ENCODE results near the gene SCYGR6.
"Not testable (repeated sequence)": the region's sequence is repeated elsewhere in the genome, so short reads cannot be mapped to it uniquely, and the experiment has no call there.

The SCYGR6 gene, protein sequence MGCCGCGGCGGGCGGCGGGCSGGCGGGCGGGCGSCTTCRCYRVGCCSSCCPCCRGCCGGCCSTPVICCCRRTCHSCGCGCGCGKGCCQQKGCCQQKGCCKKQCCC

DNA sequence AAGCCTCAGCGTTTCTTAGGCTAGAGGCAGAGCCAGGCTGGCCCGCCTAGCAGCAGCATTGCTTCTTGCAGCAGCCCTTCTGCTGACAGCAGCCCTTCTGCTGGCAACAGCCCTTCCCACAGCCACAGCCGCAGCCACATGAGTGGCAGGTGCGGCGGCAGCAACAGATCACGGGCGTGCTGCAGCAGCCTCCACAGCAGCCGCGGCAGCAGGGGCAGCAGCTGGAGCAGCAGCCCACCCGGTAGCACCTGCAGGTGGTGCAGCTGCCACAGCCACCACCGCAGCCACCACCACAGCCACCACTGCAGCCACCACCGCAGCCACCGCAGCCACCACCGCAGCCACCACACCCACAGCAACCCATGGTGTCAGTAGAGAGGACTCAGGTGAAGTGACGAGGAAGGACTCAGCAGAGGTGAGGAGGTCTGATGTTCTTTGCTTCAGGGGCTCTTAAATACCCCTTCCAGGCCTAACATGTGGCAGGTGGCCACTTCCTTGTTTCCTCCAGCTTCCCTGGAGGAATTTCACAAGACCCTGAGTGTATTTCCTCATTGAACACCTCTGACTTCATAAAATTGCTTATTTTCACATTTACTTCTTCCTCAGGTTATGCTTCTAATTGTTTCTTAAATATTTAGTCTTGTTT is at the start of gene SCYGR6:
TSS of gene SCYGR6 (minus strand) at position 364 of the 646 bp plus-strand sequence. CDS start at position 364, 0 bp downstream.
- no peak for DNase-seq

DNA sequence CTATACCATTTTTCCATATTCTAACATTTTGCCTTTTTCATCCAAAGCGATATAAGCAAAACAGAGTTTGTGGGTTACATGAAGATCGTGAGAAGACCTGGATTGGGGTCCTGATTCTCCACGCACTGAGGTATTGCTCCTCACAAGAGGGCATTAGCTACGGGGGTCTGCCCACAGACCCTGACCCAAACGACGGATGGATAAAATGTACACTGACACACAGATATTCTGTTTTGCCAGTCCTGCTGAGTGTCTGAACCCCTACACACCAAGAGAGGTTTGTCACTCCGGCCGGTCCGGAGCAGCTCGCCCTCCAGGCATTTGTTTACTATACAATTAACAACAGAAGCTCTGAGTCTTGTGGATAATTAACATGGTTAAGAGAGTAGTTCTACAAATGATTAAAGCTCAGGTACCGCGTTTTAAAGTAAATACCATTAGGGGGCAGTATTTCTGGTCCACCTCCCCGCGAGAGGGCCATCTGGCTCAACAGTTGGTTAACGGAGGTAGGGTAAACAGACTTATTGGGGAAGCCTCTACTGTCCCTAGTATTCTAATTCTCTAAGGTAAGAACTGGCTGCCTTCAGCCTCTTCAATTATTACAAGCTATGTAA is 49.6 kb upstream of the SCYGR6 start:
- no peak for DNase-seq

DNA sequence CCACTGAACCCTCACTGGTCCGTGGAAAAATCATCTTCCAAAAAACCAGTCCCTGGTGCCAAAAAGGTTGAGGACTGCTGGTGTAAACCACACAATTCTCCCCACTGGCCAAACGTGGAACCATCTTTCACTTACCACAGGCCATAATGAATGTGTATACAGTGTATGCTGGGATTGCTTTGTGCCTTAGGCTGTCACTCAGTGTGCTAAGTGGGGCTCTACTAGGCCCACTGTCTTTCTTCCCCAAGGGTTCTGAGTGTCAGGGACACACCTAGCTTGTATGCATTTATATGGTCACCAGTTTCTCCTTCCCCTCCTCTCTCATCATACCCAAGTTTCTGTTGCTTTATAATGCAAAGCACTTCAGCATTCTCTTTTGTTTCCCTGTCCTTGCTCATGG is 48.4 kb upstream of the SCYGR6 start:
- no peak for DNase-seq

DNA sequence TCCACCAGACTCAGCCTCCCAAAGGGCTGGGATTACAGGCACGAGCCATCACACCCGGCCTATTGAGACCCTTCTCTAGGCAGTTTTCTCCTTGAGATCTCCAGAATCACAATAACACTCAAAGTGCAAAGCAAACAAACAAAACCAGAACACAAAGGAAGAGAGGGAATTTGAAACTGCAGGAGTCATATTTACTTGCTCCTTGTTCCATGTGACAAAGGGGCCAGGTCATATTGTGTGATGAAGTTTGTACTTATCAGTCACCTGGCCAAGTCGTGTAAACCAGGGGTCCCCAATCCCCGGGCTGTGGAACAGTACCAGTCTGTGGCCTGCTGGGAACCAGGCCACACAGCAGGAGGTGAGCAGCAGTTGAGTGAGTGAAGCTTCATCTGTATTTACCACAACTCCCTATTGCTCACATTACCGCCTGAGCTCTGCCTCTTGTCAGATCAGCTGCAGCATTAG is 47.7 kb upstream of the SCYGR6 start:
- DNase-seq, result no peak

DNA sequence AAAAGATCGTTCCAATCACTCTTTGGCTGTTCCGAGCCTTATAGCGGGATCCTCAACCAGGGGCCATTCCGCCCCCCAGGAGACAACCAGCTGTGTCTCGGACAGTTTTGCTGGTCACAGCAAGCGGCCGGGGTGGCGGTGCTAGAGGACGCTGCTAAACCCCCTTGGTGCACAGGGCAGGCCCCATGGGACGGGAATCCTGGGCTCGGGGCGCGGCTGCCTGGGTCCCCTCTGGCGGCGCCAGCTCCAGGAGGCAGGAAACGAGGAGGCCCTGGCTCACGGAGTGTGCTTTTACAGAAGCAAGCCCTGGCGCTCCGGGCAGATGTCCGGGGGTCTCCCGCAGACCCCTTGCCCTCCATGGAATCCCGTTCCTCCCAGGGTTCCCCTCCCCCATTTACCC is 43.3 kb upstream of the SCYGR6 start:
- no peak for DNase-seq

DNA sequence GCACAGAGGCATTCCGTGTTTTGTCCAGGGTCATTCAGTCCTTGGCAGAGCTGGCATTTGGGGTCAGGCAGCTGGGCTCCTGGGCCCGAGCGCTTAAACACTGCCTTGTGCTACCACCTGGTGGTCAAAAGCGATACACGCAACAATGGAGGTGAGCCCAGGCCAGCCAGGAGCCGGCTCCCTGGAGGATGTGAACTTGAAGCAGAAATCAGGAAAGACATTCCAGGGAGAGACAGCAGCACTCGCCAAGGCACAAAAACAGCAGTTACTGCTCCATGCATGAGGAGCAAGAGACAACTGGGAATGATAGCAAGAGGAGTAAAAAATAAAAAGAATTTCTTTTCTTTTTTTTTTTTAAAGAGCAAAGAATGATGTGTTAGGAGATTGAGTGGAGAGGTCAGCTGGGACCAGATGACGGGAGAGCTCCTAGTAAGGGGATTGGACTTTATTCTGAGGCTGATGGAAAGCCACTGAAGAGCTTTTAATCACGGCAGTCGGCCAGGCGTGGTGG is 41.9 kb upstream of the SCYGR6 start:
- DNase-seq, result no peak

DNA sequence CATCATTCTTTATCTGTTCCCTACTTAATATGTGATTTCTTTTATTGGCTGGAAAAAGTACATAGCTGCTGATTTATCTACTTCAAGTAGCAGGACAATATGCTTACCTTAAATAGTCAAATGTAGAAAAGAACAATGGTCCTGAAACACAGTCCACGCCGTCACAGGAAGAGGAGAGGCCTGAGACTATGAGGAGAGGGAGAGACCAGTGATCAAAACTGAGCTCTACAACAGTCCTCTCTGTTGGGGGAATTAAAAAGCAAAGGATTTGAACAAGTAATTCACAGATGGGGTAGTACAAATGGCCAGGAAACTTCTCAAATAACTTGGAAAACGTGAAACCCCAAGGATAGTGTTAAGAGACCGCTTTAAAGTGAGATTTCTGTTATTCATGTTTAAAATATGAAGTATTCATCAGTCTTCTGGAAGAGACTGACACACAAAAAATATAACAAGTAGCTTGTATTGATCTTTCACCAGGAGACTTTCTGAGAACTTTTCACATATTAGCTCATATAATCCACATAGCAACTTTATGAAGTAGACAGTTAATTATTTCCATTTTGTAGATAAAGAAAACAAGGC is 41.3 kb upstream of the SCYGR6 start:
- DNase-seq, result no peak

DNA sequence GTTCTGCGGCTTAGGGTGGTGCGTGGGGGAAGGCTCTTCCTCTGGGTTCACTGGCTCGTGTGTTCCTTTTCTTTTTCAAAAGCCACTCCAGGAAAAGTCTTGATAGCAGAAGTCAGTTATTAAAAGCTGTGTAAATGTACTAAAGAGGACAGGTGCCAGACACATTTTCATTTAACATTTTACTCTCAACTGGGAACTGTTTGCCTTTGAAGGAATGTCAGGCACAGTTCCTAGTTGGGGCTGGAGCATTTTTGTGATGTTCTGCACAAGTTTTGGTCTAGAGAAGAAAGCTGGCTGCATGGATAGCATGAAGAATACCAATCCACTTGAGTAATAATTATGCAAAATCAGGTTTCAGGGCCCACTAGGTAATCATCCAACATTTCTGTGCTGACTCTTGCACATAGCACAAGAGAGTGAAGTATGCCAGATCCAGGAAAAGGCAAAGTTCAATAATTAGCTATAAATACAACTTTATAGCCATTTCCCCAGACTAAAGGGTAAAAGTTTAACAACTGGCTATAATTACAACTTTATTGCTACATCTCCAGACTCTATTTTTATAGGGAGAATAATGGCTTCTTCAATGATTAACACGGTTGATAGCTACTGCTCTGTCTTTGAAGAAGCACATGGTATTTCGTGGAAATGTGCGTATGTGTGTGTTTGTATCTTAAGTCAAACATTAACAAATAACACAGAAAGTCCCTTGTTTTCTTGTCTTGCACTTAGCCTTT is 37.4 kb upstream of the SCYGR6 start:
- DNase-seq, result no peak

DNA sequence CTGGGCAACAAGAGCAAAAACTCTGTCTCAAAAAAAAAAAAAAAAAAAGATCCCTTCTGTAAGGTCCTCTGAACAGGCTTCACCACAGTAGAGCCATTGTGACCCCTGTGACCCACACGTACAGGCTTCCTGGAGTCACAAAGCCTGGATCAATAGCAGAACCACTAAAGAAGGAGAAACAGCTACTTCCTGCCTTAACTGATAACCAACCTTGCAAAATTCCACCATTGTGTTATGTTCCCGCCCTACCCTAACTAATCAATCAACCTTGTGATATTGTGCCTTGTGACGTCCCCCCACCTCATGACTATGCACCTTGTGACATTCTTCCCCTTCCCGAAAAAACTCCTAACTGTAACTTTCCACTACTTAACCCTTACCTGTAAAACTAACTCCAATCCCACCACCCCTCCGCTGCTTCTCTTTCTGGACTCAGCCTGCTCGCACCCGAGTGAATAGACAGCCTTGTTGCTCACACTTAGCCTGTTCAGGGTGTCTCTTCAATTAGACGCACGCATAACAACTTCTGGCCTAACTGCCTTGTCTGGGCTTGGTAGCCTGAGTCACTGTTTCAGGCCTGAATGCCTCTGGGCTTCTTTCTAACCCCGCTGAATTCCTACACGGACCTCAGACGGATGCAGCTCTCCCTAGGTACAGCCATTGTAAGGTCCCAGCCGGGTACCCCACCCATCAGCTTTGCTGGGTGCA is 35.0 kb upstream of the SCYGR6 start:
- DNase-seq, result no peak

DNA sequence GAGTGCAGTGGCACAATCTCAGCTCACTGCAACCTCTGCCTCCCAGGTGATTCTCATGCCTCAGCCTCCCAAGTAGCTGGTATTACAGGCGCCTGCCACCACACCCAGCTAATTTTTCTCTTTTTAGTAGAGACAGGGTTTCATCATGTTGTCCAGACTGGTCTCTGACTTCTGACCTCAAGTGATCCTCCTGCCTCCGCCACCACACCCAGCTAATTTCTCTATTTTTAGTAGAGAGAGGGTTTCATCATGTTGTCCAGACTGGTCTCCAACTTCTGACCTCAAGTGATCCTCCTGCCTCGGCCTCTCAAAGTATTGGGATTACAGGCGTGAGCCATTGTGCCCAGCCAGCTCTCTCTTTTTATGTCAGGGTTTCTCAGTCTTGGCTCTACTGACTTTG is 31.7 kb upstream of the SCYGR6 start:
- DNase-seq, result not testable (repeated sequence)

DNA sequence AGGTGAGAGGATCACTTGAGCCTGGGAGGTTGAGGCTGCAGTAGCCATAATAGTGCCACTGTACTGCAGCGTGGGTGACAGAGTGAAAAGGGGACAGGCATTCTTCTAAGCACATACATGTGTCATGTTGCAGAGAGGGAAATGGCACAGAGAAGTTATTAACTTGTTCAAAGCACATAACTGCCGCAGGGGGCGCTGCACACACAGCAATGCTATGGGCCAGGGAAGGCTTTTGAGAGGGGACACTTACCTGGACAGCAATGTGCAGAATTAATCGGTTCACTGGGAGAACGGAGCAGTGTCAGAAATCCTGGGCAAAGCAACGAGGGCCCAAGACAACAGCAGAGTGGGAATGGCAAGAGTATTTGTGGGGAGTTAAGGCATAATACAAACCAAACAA is 23.5 kb upstream of the SCYGR6 start:
- no peak for DNase-seq

DNA sequence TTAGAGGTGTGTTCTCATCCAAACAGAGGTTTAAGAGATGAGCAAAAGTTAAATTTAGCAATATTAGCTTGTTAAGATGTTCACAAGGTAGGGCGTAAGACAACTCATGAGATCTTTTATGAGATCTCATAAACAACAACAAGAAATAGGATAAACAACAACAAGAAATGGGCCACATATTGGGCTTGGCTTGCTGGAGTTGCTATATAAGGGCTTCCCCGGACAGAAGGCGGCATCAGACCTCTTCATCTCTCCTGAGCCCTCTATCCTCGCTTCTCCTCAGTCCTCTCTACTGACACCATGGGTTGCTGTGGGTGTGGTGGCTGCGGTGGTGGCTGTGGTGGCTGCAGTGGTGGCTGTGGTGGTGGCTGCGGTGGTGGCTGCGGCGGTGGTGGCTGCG is 21.0 kb upstream of the SCYGR6 start, which contains the start of gene SCYGR8:
TSS of gene SCYGR8 (plus strand) at position 301 of the 400 bp plus-strand sequence. CDS start at position 301, 0 bp downstream.
- no peak for DNase-seq

DNA sequence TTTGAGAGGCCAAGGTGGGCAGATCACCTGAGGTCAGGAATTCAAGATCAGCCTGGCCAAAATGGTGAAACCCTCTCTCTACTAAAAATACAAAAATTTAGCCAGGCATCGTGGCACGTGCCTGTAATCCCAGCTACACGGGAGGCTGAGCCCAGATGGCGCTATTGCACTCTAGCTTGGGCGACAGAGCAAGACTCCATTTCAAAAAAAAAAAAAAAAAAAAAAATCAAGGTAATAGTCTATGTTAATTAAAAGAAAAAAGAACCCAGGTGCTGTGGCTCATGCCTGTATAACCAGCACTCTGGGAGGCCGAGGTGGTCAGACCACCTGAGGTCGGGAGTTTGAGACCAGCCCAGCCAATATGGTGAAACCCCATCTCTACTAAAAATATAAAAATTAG is 16.1 kb upstream of the SCYGR6 start:
- DNase-seq, result not testable (repeated sequence)

DNA sequence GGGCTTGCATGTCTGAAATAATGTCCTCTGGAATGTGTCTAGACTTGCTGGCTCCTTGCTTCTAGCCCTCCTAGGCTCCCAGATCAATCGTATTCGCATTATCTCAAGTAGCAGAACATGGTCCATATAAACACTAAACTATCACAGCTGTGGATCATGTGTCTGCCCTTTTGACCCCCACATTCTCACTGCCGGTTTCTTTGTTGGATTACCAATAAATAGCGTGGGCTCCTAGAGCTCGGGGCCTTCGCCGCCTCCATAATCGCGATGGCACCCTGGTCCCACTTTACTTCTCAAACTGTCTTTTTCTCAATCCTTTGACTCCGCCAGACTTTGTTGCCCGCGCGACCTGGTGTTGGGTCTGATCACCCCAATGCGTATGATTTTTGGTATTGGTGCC is 14.8 kb upstream of the SCYGR6 start:
- DNase-seq, result no peak

DNA sequence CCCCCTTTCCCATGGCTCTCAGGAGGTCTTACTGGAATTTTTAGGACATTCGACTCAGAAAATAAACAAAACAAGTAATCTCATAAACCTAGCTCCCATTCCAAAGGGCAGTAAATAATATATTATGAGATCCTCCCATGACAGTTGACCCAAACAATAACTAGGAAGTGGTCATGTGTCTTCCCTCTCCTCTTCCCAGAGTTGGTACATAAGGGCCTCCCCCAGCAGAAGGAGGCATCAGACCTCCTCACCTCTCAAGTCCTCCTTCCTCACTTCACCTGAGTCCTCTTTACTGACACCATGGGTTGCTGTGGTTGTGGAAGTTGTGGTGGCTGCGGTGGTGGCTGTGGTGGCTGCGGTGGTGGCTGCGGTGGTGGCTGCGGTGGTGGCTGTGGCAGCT is 3.5 kb upstream of the SCYGR6 start, which contains the start of gene SCYGR7:
TSS of gene SCYGR7 (plus strand) at position 301 of the 400 bp plus-strand sequence. CDS start at position 301, 0 bp downstream.
- no peak for DNase-seq

DNA sequence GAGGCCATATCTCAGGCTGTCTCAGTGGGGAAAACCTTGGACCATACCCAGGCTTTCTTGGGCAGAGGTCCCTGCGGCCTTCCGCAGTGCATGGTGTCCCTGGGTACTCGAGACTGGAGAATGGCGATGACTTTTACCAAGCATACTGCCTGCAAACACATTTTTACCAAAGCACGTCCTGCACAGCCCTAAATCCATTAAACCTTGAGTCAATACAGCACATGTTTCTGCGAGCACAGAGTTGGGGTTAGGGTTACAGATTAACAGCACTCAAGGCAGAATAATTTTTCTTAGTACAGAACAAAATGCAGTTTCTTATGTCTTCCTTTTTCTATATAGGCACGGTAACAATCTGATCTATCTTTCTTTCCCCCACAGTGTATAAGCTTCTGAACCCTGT is 1.7 kb downstream of the SCYGR6 start:
- DNase-seq, result not testable (repeated sequence)

DNA sequence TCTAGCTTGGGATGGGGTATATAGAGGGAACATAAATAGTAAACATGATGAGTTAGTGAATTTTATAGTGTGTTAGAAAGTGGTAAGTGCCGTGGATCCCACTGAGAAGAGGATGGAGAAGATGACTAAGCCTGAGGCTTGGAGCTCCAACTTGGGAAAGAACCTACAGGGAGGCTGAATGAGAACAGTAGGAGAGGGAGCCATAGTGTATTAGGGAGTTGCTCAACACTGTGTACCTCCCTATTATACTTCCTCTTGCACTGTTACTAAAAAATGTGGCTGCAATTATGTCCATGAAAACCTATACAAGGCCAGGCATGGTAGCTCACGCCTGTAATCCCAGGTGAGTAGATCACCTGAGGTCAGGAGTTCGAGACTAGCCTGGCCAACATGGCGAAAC is 3.9 kb downstream of the SCYGR6 start:
- no peak for DNase-seq

DNA sequence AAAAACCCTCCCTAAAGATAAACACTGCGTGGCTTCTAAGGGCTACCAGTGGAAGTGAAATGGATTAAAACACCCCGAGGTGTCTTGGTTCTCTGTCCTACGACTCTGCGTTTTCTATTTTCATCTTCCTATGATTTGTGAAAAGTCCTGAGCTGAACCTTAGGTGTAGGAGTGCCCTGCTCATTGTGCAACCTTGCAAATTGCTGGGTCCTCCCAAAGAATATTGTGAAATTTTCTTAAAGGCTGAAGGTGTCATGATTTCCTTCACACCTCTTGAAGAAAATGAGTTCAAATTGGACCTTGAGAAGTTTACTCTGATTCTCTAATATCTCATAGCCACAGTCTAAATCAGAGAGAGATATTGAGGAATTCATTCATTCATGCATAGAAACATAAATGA is 4.9 kb downstream of the SCYGR6 start:
- DNase-seq, result no peak

DNA sequence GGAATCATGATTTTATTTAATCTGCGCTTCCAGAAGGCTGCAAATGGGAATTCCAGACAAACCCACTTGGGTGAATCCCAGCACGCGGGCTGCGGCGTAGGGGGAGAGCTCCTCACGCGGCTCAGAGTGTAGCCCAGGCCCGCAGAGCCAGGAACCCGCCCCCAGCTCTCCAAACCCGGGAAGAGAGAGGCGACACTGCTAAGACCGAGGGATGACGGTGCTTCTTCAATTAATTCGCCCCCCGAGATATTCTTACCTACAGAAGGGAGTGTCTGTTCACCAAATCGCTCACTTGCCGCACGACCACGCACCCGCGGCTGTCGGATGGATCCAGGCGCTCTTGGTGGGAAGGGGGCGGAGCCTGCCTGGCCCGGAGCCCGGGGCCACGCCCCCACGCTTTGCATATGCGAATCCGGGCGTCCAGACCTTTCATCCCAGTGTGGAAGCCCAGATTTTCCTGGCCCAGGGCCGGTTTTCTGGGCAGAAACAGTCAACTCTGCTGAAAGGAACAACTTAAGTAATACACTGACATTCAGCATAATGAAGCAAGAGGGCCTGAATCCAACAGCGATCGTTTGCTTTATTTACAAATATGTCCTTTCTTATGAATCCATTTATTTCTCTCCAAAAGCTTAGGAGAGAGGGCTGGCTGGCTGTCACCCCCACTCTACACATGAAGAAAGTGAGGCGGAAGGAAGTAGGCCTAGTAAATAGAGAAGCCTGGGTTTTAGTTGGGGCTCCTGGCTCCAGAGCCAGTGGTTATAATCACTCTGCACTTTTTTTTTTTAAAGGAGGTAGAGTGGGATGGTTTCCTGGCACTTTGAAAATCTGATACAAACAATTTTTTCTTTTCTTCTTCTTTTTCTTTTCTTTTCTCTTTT is 6.6 kb downstream of the SCYGR6 start, which contains the start of gene SLC19A3:
TSS of gene SLC19A3 (minus strand) at position 342 of the 881 bp plus-strand sequence. CDS start 15,710 bp downstream, outside the sequence.
- peak; percentile 47 for DNase-seq

DNA sequence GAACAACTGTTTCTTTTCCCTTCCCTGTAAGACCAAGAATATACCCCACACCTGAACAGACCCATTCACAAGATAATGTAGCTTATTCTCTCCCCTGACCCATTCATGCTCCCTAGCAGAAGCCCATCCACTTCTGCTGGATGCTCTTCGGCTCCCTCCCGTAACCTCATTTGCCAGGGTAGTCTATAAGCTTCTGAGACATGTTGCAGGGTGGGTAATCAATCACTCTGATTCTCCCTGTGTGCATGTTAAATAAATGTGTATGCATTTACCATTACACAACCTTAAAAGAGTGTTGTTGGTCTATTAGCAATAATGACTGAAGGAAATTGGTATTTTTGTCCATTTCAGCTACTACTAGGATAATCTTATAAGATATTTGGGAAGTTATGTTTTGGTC is 8.1 kb downstream of the SCYGR6 start:
- no peak for DNase-seq

DNA sequence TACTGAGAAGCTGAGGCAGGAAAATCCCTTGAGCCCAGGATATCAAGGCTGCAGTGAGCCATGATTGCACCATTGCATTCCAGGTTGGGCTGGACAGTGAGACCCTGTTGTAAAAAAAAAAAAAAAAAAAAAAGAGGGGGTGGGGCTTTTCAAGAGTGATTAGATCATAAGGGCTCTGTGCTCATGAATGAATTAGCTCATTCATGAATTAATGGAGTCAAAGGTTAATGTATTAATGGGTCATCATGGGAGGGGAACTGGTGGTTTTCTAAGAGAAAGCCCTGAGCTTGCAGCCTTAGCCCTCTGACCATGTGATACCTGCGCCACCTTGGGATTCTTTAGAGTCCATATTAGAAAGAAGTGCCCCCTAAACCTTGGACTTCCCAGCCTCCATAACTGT is 11.3 kb downstream of the SCYGR6 start:
- DNase-seq, result no peak
